Measurements from ENCODE around the gene SPDL1.

Gene SPDL1

DNA sequence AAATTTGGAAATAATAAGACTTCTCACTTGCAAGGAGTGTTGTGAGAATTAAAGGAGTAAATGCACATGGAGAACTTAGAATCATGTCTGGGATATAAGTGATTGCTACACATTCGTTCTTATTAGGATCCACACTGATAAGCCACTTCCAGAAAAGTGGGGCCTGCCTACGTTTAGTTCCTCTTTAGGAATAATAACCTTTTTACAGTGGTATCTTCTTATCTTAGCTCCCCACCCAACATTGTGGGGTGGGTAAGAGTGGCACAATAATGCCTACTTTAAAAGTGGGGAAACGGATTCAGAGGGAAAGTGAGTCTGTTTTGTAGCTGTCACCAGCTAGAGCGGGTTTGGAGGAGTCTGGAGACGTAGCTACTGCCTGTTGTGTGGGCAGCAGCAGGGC lies 69.5 kb downstream of the SPDL1 start:
- TF ChIP-seq TAF1 (IDR thresholded peaks at IDR 0.05; ENCODE audit: borderline replicate concordance, insufficient read depth, low read length), result no peak
- no peak for TF ChIP-seq FOXP2 (optimal IDR thresholded peaks at IDR 0.05; ENCODE audit: borderline replicate concordance, extremely low read depth, extremely low read length, insufficient read depth)
- TF ChIP-seq, protein P1, sequence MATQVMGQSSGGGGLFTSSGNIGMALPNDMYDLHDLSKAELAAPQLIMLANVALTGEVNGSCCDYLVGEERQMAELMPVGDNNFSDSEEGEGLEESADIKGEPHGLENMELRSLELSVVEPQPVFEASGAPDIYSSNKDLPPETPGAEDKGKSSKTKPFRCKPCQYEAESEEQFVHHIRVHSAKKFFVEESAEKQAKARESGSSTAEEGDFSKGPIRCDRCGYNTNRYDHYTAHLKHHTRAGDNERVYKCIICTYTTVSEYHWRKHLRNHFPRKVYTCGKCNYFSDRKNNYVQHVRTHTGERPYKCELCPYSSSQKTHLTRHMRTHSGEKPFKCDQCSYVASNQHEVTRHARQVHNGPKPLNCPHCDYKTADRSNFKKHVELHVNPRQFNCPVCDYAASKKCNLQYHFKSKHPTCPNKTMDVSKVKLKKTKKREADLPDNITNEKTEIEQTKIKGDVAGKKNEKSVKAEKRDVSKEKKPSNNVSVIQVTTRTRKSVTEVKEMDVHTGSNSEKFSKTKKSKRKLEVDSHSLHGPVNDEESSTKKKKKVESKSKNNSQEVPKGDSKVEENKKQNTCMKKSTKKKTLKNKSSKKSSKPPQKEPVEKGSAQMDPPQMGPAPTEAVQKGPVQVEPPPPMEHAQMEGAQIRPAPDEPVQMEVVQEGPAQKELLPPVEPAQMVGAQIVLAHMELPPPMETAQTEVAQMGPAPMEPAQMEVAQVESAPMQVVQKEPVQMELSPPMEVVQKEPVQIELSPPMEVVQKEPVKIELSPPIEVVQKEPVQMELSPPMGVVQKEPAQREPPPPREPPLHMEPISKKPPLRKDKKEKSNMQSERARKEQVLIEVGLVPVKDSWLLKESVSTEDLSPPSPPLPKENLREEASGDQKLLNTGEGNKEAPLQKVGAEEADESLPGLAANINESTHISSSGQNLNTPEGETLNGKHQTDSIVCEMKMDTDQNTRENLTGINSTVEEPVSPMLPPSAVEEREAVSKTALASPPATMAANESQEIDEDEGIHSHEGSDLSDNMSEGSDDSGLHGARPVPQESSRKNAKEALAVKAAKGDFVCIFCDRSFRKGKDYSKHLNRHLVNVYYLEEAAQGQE (IDR thresholded peaks at IDR 0.05; ENCODE audit: insufficient read depth in 1 of 2, low read depth in 2 of 2, low read length in 2 of 2), result no peak
- TF ChIP-seq POLR2AphosphoS5 (IDR thresholded peaks at IDR 0.05; ENCODE audit: low read depth, low read length), result no peak
- no peak for TF ChIP-seq SIN3A (IDR thresholded peaks at IDR 0.05; ENCODE audit: borderline replicate concordance, insufficient read depth, low read length)
